Naive B cell (primary cell): ENCODE results near the gene POLR2L. TPM values are rescaled to one million over a fixed set of nuclear protein-coding genes. Genes with fewer than 3 reads are reported as not detected.

Experiments
- ATAC-seq, 2 donors: fragments of 150-1000 bp; cut with Tn5 transposase; 2 replicates each; pipeline ENCODE4 v1.10.0; 2021; ENCODE audit warnings: low read depth in 2 of 2, mild to moderate bottlenecking in 2 of 2, moderate library complexity in 2 of 2
- DNase-seq: peaks from one replicate; pipeline ENCODE4 v3.0.0; 2022
- H3K27ac Mint-ChIP-seq, 6 donors: one replicate each; pipeline ENCODE4 v1.8.0; 2020 to 2022; ENCODE audit warnings: mild to moderate bottlenecking in 6 of 6, mixed read lengths in 6 of 6, moderate library complexity in 5 of 6, inconsistent platforms in 2 of 6
- H3K27me3 Mint-ChIP-seq, 3 donors: one replicate each; pipeline ENCODE4 v1.8.0; 2021 to 2022; ENCODE audit warnings: mixed read lengths in 3 of 3, mild to moderate bottlenecking in 1 of 3
- H3K36me3 Mint-ChIP-seq, 2 donors: one replicate each; pipeline ENCODE4 v1.8.0; 2020 to 2022; ENCODE audit warnings: mixed read lengths in 2 of 2, inconsistent platforms in 1 of 2, mild to moderate bottlenecking in 1 of 2
- H3K4me1 Mint-ChIP-seq, 3 donors: one replicate each; pipeline ENCODE4 v1.8.0; 2020 to 2022; ENCODE audit warnings: mixed read lengths in 3 of 3, inconsistent platforms in 1 of 3, mild to moderate bottlenecking in 1 of 3, moderate library complexity in 1 of 3
- H3K4me3 Mint-ChIP-seq, 8 donors: one replicate each; pipeline ENCODE4 v1.8.0; 2020 to 2022; ENCODE audit warnings: mild to moderate bottlenecking in 8 of 8, mixed read lengths in 8 of 8, moderate library complexity in 8 of 8, inconsistent platforms in 2 of 8
- H3K9me3 Mint-ChIP-seq, 7 donors: one replicate each; pipeline ENCODE4 v1.8.0; 2020 to 2022; ENCODE audit warnings: mixed read lengths in 7 of 7, mild to moderate bottlenecking in 5 of 7, inconsistent platforms in 2 of 7, moderate library complexity in 1 of 7
- polyA plus RNA-seq, 6 donors: library from polyadenylated mRNA; unstranded; fragments of 300-500 nt; fragmentation: Illumina TruSeq; gene quantifications; one replicate each; pipeline ENCODE4 v1.2.3, GENCODE V29; 2021; ENCODE audit warnings: low read depth in 6 of 6

Gene POLR2L
- polyA plus RNA-seq, 6 donors from 2014 or later = 41.3 to 68.4 (median 55.9) TPM

- Mint-ChIP-seq H3K27ac (no peak overlapping the region), H3K36me3 (no peaks in the 10 kb centered on the region), H3K4me1 (peaks cover 10 to 25% (median 11%) of the 10 kb centered on the region in 3 donors), H3K27me3 (peaks cover 0 to 36% (median 6%) of the 10 kb centered on the region in 3 donors), H3K4me3 (peak overlapping the region in 3 of 8 donors; percentile 36 to 65 (median 41)), H3K9me3 (no peaks in the 10 kb centered on the region)
- no peak for DNase-seq
- ATAC-seq = no peak
These were observed 4.3 kb upstream of the POLR2L start for GRCh38 chr11:846496-847098.

- peaks cover 0 to 36% (median 6%) of the 10 kb centered on the region in 3 donors for H3K27me3 Mint-ChIP-seq
- peaks cover 14 to 28% (median 15%) of the 10 kb centered on the region in 3 donors for H3K4me1 Mint-ChIP-seq
- no peak for ATAC-seq
- no peak for DNase-seq
- peak overlapping the region in 2 of 8 donors; percentile 36 to 81 for H3K4me3 Mint-ChIP-seq
- no peak overlapping the region for H3K27ac Mint-ChIP-seq
- no peaks in the 10 kb centered on the region for H3K9me3 Mint-ChIP-seq
- no peaks in the 10 kb centered on the region for H3K36me3 Mint-ChIP-seq
These were observed 3.7 kb upstream of the POLR2L start for GRCh38 chr11:845872-846495.

GRCh38 chr11:844693-845644 is 2.6 kb upstream of the POLR2L start:
- H3K9me3 Mint-ChIP-seq = no peaks in the 10 kb centered on the region
- peak overlapping the region in 6 of 8 donors; percentile 19 to 82 (median 61) for H3K4me3 Mint-ChIP-seq
- DNase-seq = no peak
- peaks cover 21 to 36% (median 23%) of the 10 kb centered on the region in 3 donors for H3K4me1 Mint-ChIP-seq
- H3K36me3 Mint-ChIP-seq = no peaks in the 10 kb centered on the region
- peaks cover 0 to 36% (median 6%) of the 10 kb centered on the region in 3 donors for H3K27me3 Mint-ChIP-seq
- ATAC-seq = no peak
- H3K27ac Mint-ChIP-seq = no peak overlapping the region

- ATAC-seq = no peak
- Mint-ChIP-seq H3K36me3 (no peaks in the 10 kb centered on the region), H3K27me3 (peaks cover 0 to 32% (median 6%) of the 10 kb centered on the region in 3 donors)
These were observed 1.7 kb upstream of the POLR2L start for GRCh38 chr11:843818-844692.

GRCh38 chr11:843086-843734 is 881 bp upstream of the POLR2L start:
- peak in 1 of 2 donors; percentile 4 for ATAC-seq
- no peaks in the 10 kb centered on the region for H3K36me3 Mint-ChIP-seq
- H3K27ac Mint-ChIP-seq = peak overlapping the region in 2 of 6 donors; percentile 73 to 86
- DNase-seq = no peak
- H3K27me3 Mint-ChIP-seq = peaks cover 0 to 27% (median 6%) of the 10 kb centered on the region in 3 donors
- H3K4me3 Mint-ChIP-seq = peak overlapping the region; percentile 68 to 92 (median 84)
- H3K4me1 Mint-ChIP-seq = peaks cover 21 to 30% (median 26%) of the 10 kb centered on the region in 3 donors
- no peaks in the 10 kb centered on the region for H3K9me3 Mint-ChIP-seq

More at GRCh38 chr11:843818-844692, 1.7 kb upstream of the POLR2L start:
- DNase-seq = no peak
- H3K27ac Mint-ChIP-seq = peak overlapping the region in 2 of 6 donors; percentile 28 to 86
- H3K9me3 Mint-ChIP-seq = no peaks in the 10 kb centered on the region
- H3K4me1 Mint-ChIP-seq = peaks cover 21 to 36% (median 26%) of the 10 kb centered on the region in 3 donors
- peak overlapping the region; percentile 68 to 92 (median 82) for H3K4me3 Mint-ChIP-seq

GRCh38 chr11:841981-842369 is 354 bp downstream of the POLR2L start:
- DNase-seq (no peak), ATAC-seq (peak; percentile 47 to 53)
- Mint-ChIP-seq H3K27me3 (peaks cover 0 to 25% (median 6%) of the 10 kb centered on the region in 3 donors), H3K36me3 (no peaks in the 10 kb centered on the region), H3K27ac (peak overlapping the region in 3 of 6 donors; percentile 62 to 73 (median 73)), H3K4me1 (peaks cover 21 to 30% (median 26%) of the 10 kb centered on the region in 3 donors), H3K4me3 (peak overlapping the region; percentile 82 to 94 (median 85)), H3K9me3 (no peaks in the 10 kb centered on the region)

GRCh38 chr11:839875-840617 is 2.3 kb downstream of the POLR2L start:
- Mint-ChIP-seq H3K4me1 (peaks cover 21 to 29% (median 27%) of the 10 kb centered on the region in 3 donors), H3K27ac (peak overlapping the region in 1 of 6 donors; percentile 28), H3K27me3 (peaks cover 0 to 13% (median 6%) of the 10 kb centered on the region in 3 donors), H3K36me3 (no peaks in the 10 kb centered on the region), H3K9me3 (no peaks in the 10 kb centered on the region), H3K4me3 (peak overlapping the region in 7 of 8 donors; percentile 77 to 92 (median 84))
- ATAC-seq (no peak), DNase-seq (no peak)

GRCh38 chr11:839280-839623 is 3.1 kb downstream of the POLR2L start:
- Mint-ChIP-seq H3K4me1 (peaks cover 21 to 25% (median 21%) of the 10 kb centered on the region in 3 donors), H3K4me3 (peak overlapping the region in 2 of 8 donors; percentile 49 to 87)

GRCh38 chr11:838441-839279 is 3.7 kb downstream of the POLR2L start:
- DNase-seq (no peak), ATAC-seq (no peak)
- Mint-ChIP-seq H3K4me3 (peak overlapping the region in 1 of 8 donors; percentile 38), H3K4me1 (peaks cover 15 to 24% (median 24%) of the 10 kb centered on the region in 3 donors), H3K36me3 (no peaks in the 10 kb centered on the region), H3K27me3 (peaks cover 3 to 12% (median 5%) of the 10 kb centered on the region in 3 donors), H3K27ac (peak overlapping the region in 1 of 6 donors; percentile 68), H3K9me3 (no peaks in the 10 kb centered on the region)

More at GRCh38 chr11:839280-839623, 3.1 kb downstream of the POLR2L start:
- DNase-seq (no peak), ATAC-seq (no peak)
- Mint-ChIP-seq H3K27ac (peak overlapping the region in 1 of 6 donors; percentile 68), H3K36me3 (no peaks in the 10 kb centered on the region), H3K9me3 (no peaks in the 10 kb centered on the region), H3K27me3 (peaks cover 0 to 10% (median 6%) of the 10 kb centered on the region in 3 donors)

- no peak for ATAC-seq
- Mint-ChIP-seq H3K27me3 (peaks cover 0 to 7% (median 5%) of the 10 kb centered on the region in 3 donors), H3K9me3 (no peaks in the 10 kb centered on the region), H3K36me3 (no peaks in the 10 kb centered on the region), H3K27ac (no peak overlapping the region), H3K4me3 (no peak overlapping the region), H3K4me1 (peaks cover 10 to 21% (median 19%) of the 10 kb centered on the region in 3 donors)
- DNase-seq = no peak
These were observed 4.4 kb downstream of the POLR2L start for GRCh38 chr11:837990-838307.
